HEK293 (cell line): Measurements from ENCODE around the gene ACER3.
A peak's percentile ranks its signal among the peaks of the same experiment; 100 is the strongest.

Experiments used
- CTCF ChIA-PET: fragments of 350-600 bp; formaldehyde crosslinking; extraction: SDS; loops from one replicate; lab custom pipeline; 2021; ENCODE audit warnings: antibody characterized with exemption; lab: Yijun Ruan, JAX
- POLR2A ChIA-PET: fragments of 300-600 bp; formaldehyde crosslinking; extraction: SDS; loops from one replicate; lab custom pipeline; 2020; ENCODE audit warnings: antibody characterized with exemption, inconsistent platforms; lab: Yijun Ruan, JAX
- H3K27ac ChIP-seq: fragments of 200-500 bp; sonication (Bioruptor generic); 2 replicates; pipeline ENCODE4 v1.5.1; 2014; ENCODE audit warnings: low read depth, low read length, control low read depth, inconsistent platforms; ENCODE audit errors: extremely low read depth
- H3K36me3 ChIP-seq, 2 experiments: fragments of 200-500 bp in 1 of 2; sonication (Bioruptor generic) in 1 of 2; 1 replicate in 1 of 2; 2 replicates in 1 of 2; pipeline ENCODE4 v1.5.1; 2014 to 2017; ENCODE audit warnings: inconsistent platforms in 2 of 2, low read length in 2 of 2; ENCODE audit not compliant: control insufficient read depth in 2 of 2, insufficient read depth in 1 of 2
- H3K4me1 ChIP-seq: fragments of 200-500 bp; sonication (Bioruptor generic); 2 replicates; pipeline ENCODE4 v1.5.1; 2014; ENCODE audit warnings: mild to moderate bottlenecking, low read length, inconsistent platforms; ENCODE audit not compliant: control insufficient read depth, insufficient read depth
- H3K4me3 ChIP-seq: 2 replicates; pipeline ENCODE4 v1.5.1; 2011; ENCODE audit warnings: low read depth, mild to moderate bottlenecking, control low read depth, low read length, moderate library complexity
- H3K9me3 ChIP-seq: fragments of 200-500 bp; sonication (Bioruptor generic); 2 replicates; pipeline ENCODE4 v1.5.1; 2014; ENCODE audit warnings: low read depth, low read length, inconsistent platforms; ENCODE audit not compliant: control insufficient read depth, insufficient read depth
- CTCF ChIP-seq: fragments of 450-650 bp; formaldehyde crosslinking; IDR thresholded peaks from 2 replicates; pipeline ENCODE4 v1.5.1; 2016; ENCODE audit warnings: missing biosample characterization, missing genetic modification characterization
- EGR2 ChIP-seq: fragments of 450-650 bp; formaldehyde crosslinking; IDR thresholded peaks from 2 replicates; pipeline ENCODE4 v1.5.1; 2016; ENCODE audit warnings: low read depth, missing biosample characterization, missing genetic modification characterization
- GLI4 ChIP-seq: fragments of 450-650 bp; formaldehyde crosslinking; IDR thresholded peaks from 2 replicates; pipeline ENCODE4 v1.5.1; 2016; ENCODE audit warnings: missing biosample characterization, missing genetic modification characterization
- GLIS1 ChIP-seq: fragments of 450-650 bp; formaldehyde crosslinking; IDR thresholded peaks from 2 replicates; pipeline ENCODE4 v1.5.1; 2016; ENCODE audit warnings: missing biosample characterization, missing genetic modification characterization
- KLF17 ChIP-seq: fragments of 450-650 bp; formaldehyde crosslinking; IDR thresholded peaks from 2 replicates; pipeline ENCODE4 v1.5.1; 2016; ENCODE audit warnings: missing biosample characterization, missing genetic modification characterization
- MZF1 ChIP-seq: fragments of 450-650 bp; formaldehyde crosslinking; IDR thresholded peaks from 2 replicates; pipeline ENCODE4 v1.5.1; 2017; ENCODE audit warnings: missing biosample characterization, missing genetic modification characterization, borderline replicate concordance
- RBAK ChIP-seq: fragments of 450-650 bp; formaldehyde crosslinking; IDR thresholded peaks from 2 replicates; pipeline ENCODE4 v1.5.1; 2016; ENCODE audit warnings: missing biosample characterization, missing genetic modification characterization
- ZBTB26 ChIP-seq: fragments of 450-650 bp; formaldehyde crosslinking; optimal IDR thresholded peaks from 2 replicates; pipeline ENCODE3; 2016; ENCODE audit warnings: missing biosample characterization, mild to moderate bottlenecking, missing genetic modification characterization
- ZNF114 ChIP-seq: fragments of 450-650 bp; formaldehyde crosslinking; IDR thresholded peaks from 2 replicates; pipeline ENCODE4 v1.5.0; 2017; ENCODE audit warnings: missing biosample characterization, missing genetic modification characterization
- ZNF157 ChIP-seq: fragments of 450-650 bp; formaldehyde crosslinking; IDR thresholded peaks from 2 replicates; pipeline ENCODE4 v1.5.1; 2016; ENCODE audit warnings: missing biosample characterization, missing genetic modification characterization
- ZNF169 ChIP-seq: fragments of 450-650 bp; formaldehyde crosslinking; IDR thresholded peaks from 2 replicates; pipeline ENCODE4 v1.5.1; 2016; ENCODE audit warnings: missing biosample characterization, missing genetic modification characterization
- ZNF266 ChIP-seq: fragments of 450-650 bp; formaldehyde crosslinking; IDR thresholded peaks from 2 replicates; pipeline ENCODE4 v1.5.1; 2016; ENCODE audit warnings: missing biosample characterization, missing genetic modification characterization, low read depth
- ZNF280D ChIP-seq: fragments of 450-650 bp; formaldehyde crosslinking; IDR thresholded peaks from 2 replicates; pipeline ENCODE4 v1.5.1; 2016; ENCODE audit warnings: missing biosample characterization, missing genetic modification characterization
- ZNF292 ChIP-seq: fragments of 450-650 bp; formaldehyde crosslinking; IDR thresholded peaks from 2 replicates; pipeline ENCODE4 v1.5.1; 2016; ENCODE audit warnings: low read depth, missing biosample characterization, missing genetic modification characterization, borderline replicate concordance
- ZNF354C ChIP-seq: fragments of 450-650 bp; formaldehyde crosslinking; IDR thresholded peaks from 2 replicates; pipeline ENCODE4 v1.5.1; 2016; ENCODE audit warnings: missing biosample characterization, missing genetic modification characterization, low read depth, borderline replicate concordance
- ZNF391 ChIP-seq: fragments of 450-650 bp; formaldehyde crosslinking; IDR thresholded peaks from 2 replicates; pipeline ENCODE4 v1.5.1; 2016; ENCODE audit warnings: low read depth, missing biosample characterization, missing genetic modification characterization, borderline replicate concordance
- ZNF449 ChIP-seq: fragments of 450-650 bp; formaldehyde crosslinking; IDR thresholded peaks from 2 replicates; pipeline ENCODE4 v1.5.1; 2017; ENCODE audit warnings: missing biosample characterization, mild to moderate bottlenecking, missing genetic modification characterization, moderate library complexity
- ZNF529 ChIP-seq: fragments of 450-650 bp; formaldehyde crosslinking; IDR thresholded peaks from 2 replicates; pipeline ENCODE4 v1.5.1; 2017; ENCODE audit warnings: missing genetic modification characterization, missing biosample characterization; ENCODE audit not compliant: insufficient replicate concordance
- ZNF692 ChIP-seq: fragments of 450-650 bp; formaldehyde crosslinking; IDR thresholded peaks from 2 replicates; pipeline ENCODE4 v1.5.1; 2016; ENCODE audit warnings: missing biosample characterization, missing genetic modification characterization
- ZNF777 ChIP-seq: fragments of 450-650 bp; formaldehyde crosslinking; IDR thresholded peaks from 2 replicates; pipeline ENCODE4 v1.5.1; 2017; ENCODE audit warnings: missing biosample characterization, missing genetic modification characterization, borderline replicate concordance
- ZNF791 ChIP-seq: fragments of 450-650 bp; formaldehyde crosslinking; IDR thresholded peaks from 2 replicates; pipeline ENCODE4 v1.5.1; 2016; ENCODE audit warnings: missing biosample characterization, missing genetic modification characterization

The ACER3 gene

GRCh38 chr11:77066229-77067042 lies 205.7 kb downstream of the ACER3 start, which contains the start of gene CAPN5:
CAPN5 (plus strand) TSS chr11:77066971; CDS start chr11:77084887, 17,916 bp downstream.
- Histone ChIP-seq H3K36me3 (no peaks in the 10 kb centered on the region), H3K27ac (no peak within 1 kb of the TSS; the same call in 1 of the 2 replicates), H3K4me3 (peak within 1 kb of the TSS; percentile 64), H3K9me3 (no peaks in the 10 kb centered on the region), H3K4me1 (no peaks in the 10 kb centered on the region)
- ChIA-PET CTCF (interaction anchor here (0.5 to 2.2 kb wide), 5 partner anchors 19 to 809 kb away, joined by 3 to 14 read pairs (median 4); no protein-coding TSS in a partner anchor), POLR2A (interaction anchor here (0.6 kb wide), 2 partner anchors 19 to 25 kb away, joined by 3 to 4 read pairs; no protein-coding TSS in a partner anchor)
- TF ChIP-seq ZNF391 (tag by site-specific recombination) (no peak), ZNF354C (tag by site-specific recombination) (no peak), ZBTB26 (tag by site-specific recombination) (peak; percentile 43), ZNF169 (no peak), CTCF (tag by site-specific recombination) (peak; percentile 48), MZF1 (tag by site-specific recombination) (no peak), ZNF449 (tag by site-specific recombination) (no peak), ZNF692 (tag by site-specific recombination) (0 out of 2 replicates have a peak, but pooled peaks have one; percentile 35), ZNF157 (tag by site-specific recombination) (no peak), ZNF529 (tag by site-specific recombination) (no peak), GLI4 (tag by site-specific recombination) (no peak), ZNF791 (no peak), KLF17 (no peak), GLIS1 (peak; percentile 31), ZNF266 (tag by site-specific recombination) (no peak), ZNF292 (tag by site-specific recombination) (no peak), ZNF777 (tag by site-specific recombination) (no peak), ZNF114 (tag by site-specific recombination) (no peak), RBAK (tag by site-specific recombination) (no peak), EGR2 (tag by site-specific recombination) (no peak), ZNF280D (tag by site-specific recombination) (no peak)
